BLaER1 treated with 17β-estradiol and CSF1 and Interleukin-3, amounts not matched to agents 10 nM and 100 nM (cell line): ENCODE results near the gene PLSCR2.

Source experiments
- H3K27ac ChIP-seq, 11 experiments: shearing (Covaris generic); formaldehyde crosslinking; 2 replicates each; pipeline ENCODE4 v1.8.1; 2022
- H3K27me3 ChIP-seq, 11 experiments: shearing (Covaris generic); formaldehyde crosslinking; 2 replicates each; pipeline ENCODE4 v1.8.1; 2022
- H3K36me3 ChIP-seq, 11 experiments: shearing (Covaris generic); formaldehyde crosslinking; 2 replicates each; pipeline ENCODE4 v1.8.1; 2022
- H3K4me1 ChIP-seq, 10 experiments: shearing (Covaris generic); formaldehyde crosslinking; 2 replicates each; pipeline ENCODE4 v1.8.1; 2022
- H3K4me2 ChIP-seq, 11 experiments: shearing (Covaris generic); formaldehyde crosslinking; 2 replicates each; pipeline ENCODE4 v1.8.1; 2022
- H3K4me3 ChIP-seq, 10 experiments: shearing (Covaris generic); formaldehyde crosslinking; 2 replicates each; pipeline ENCODE4 v1.8.1; 2022
- H3K9ac ChIP-seq, 11 experiments: shearing (Covaris generic); formaldehyde crosslinking; 2 replicates each; pipeline ENCODE4 v1.8.1; 2022
- H3K9me3 ChIP-seq, 11 experiments: shearing (Covaris generic); formaldehyde crosslinking; replicated peaks in 1 of 11; 2 replicates each; pipeline ENCODE4 v1.8.1; 2022
- H4K20me1 ChIP-seq, 11 experiments: shearing (Covaris generic); formaldehyde crosslinking; 2 replicates each; pipeline ENCODE4 v1.8.1; 2022
- Cebpa-rat ChIP-seq, 11 experiments: shearing (Covaris generic); IDR thresholded peaks; 2 replicates each; pipeline ENCODE4 v1.8.1; 2022

The PLSCR2 gene, protein sequence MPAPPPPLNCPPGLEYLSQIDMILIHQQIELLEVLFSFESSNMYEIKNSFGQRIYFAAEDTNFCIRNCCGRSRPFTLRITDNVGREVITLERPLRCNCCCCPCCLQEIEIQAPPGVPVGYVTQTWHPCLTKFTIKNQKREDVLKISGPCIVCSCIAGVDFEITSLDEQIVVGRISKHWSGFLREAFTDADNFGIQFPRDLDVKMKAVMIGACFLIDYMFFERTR

DNA sequence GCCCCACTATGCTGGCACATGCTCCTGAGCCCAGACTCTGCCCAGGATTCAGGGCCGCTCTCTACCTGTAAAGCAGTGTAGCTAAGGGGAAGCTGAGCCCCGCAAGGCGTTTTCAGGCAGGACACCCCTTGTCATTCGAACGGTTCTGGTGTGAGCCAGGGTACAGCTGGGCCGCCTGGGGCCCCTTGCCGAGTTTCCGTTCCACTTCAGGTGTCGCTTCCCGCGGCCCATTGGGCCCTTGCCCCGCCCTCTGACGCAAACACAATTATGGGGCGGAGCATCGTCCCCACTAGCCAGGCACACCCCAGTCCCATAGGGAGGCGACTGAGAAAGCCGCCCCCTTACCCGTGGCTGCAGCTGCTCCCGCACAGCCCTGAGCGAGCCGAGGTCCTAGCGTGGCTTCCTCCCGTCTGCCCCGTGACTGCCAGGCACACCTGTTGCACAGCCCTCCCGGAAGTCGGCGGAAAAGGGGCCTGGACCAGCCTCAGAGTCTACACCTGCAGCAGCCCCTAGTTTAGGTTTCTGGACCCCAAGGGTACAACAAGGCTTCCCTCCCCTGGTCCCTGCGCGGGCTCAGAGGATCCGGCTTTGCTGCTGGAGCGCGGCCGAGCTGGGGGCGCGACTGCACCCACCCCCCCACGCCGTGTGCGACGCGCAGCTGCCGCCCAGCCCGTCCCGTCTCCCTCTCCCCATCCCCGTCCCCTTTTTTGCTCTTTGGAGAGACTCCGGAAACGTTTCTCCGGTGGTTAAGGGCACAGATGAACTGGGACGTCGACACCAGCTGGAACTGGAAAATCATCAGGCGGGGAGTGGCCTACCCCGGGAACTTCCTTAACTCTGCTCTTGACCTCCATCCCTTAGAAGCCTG lies at the start of gene PLSCR2:
TSS of gene PLSCR2 (minus strand) at position 412 of the 868 bp plus-strand sequence. CDS start 9,657 bp downstream, outside the sequence.
- no peaks in the 10 kb centered on the region for H3K27me3 ChIP-seq
- peak within 1 kb of the TSS; percentile 74 to 97 (median 89) for H3K4me2 ChIP-seq
- no peaks in the 10 kb centered on the region for H3K9me3 ChIP-seq
- no peak for TF ChIP-seq Cebpa-rat (IDR thresholded peaks at IDR 0.05)
- H3K36me3 ChIP-seq = no peaks in the 10 kb centered on the region
- peaks cover 13 to 23% (median 15%) of the 10 kb centered on the region in 10 experiments; a peak in 19 of 20 replicates for H3K4me1 ChIP-seq
- H4K20me1 ChIP-seq = no peaks in the 10 kb centered on the region
- H3K27ac ChIP-seq = peak within 1 kb of the TSS; percentile 59 to 77 (median 66)
- peak within 1 kb of the TSS; percentile 52 to 75 (median 63) for H3K4me3 ChIP-seq
- H3K9ac ChIP-seq = peak within 1 kb of the TSS; percentile 55 to 81 (median 66)

DNA sequence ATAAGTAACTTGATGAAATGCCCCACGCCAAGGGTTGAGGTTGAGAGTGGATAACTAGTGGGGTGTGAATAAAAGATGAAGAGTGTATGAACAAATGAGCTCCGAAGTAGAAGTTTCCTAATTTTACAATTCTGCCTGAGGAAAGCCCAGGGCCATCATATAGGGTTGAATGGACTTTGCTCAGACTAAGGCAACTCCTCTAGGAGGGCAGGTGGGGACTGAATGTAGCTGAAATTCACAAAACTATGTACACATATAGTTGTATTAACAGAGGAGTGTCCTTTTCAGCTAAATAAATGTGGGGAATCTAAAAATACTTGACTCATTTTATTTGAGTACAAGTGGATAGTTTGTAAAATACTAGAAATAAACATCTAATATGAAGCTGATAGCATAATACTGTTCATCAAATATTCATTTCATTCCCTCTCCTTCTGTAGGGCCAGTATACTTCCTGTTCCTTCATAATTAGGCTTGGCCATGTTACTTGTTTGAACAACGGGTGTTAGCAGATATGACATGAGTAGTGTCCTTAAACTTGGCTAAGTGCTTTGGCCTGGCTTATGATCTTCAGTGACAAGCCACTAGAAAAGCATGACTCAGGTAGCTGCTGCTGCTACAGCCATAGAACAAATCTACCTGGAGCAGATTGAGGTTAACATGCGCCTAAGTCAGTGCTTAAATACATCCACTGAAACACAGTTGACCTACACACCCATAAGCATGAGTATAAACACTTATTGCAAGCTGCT lies 48.5 kb upstream of the PLSCR2 start:
- peaks cover 0 to 77% (median 0%) of the 10 kb centered on the region in 11 experiments; a peak in 5 of 22 replicates for H4K20me1 ChIP-seq
- no peak overlapping the region for H3K9ac ChIP-seq
- peaks cover 8 to 96% (median 64%) of the 10 kb centered on the region in 11 experiments; a peak in 19 of 22 replicates for H3K36me3 ChIP-seq
- TF ChIP-seq Cebpa-rat (IDR thresholded peaks at IDR 0.05) = no peak
- peaks cover 0 to 34% (median 0%) of the 10 kb centered on the region in 10 experiments; a peak in 4 of 20 replicates for H3K4me1 ChIP-seq
- peaks cover 0 to 10% (median 6%) of the 10 kb centered on the region in 11 experiments; a peak in 9 of 22 replicates for H3K9me3 ChIP-seq
- H3K27me3 ChIP-seq = no peaks in the 10 kb centered on the region
- H3K4me2 ChIP-seq = no peak overlapping the region
- no peak overlapping the region for H3K4me3 ChIP-seq
- no peak overlapping the region for H3K27ac ChIP-seq

GRCh38 chr3:146513386-146514051 lies 44.2 kb upstream of the PLSCR2 start:
- Histone ChIP-seq H3K36me3 (peaks cover 8 to 73% (median 48%) of the 10 kb centered on the region in 11 experiments; a peak in 19 of 22 replicates), H3K4me2 (peak overlapping the region in 1 of 11 experiments; percentile 26; a peak in 2 of 22 replicates)

GRCh38 chr3:146511402-146512134 lies 42.2 kb upstream of the PLSCR2 start:
- no peaks in the 10 kb centered on the region for H3K27me3 ChIP-seq
- no peak for TF ChIP-seq Cebpa-rat (IDR thresholded peaks at IDR 0.05)

More at GRCh38 chr3:146513386-146514051, 44.2 kb upstream of the PLSCR2 start:
- no peak overlapping the region for H3K9ac ChIP-seq
- no peaks in the 10 kb centered on the region for H3K27me3 ChIP-seq
- H3K9me3 ChIP-seq = peaks cover 0 to 10% (median 6%) of the 10 kb centered on the region in 11 experiments; a peak in 9 of 22 replicates
- TF ChIP-seq Cebpa-rat (IDR thresholded peaks at IDR 0.05) = no peak
- H3K27ac ChIP-seq = no peak overlapping the region; a peak in 1 of 22 replicates
- H4K20me1 ChIP-seq = peaks cover 0 to 34% (median 0%) of the 10 kb centered on the region in 11 experiments; a peak in 3 of 22 replicates
- peaks cover 0 to 76% (median 0%) of the 10 kb centered on the region in 10 experiments; a peak in 6 of 20 replicates for H3K4me1 ChIP-seq
- H3K4me3 ChIP-seq = no peak overlapping the region

DNA sequence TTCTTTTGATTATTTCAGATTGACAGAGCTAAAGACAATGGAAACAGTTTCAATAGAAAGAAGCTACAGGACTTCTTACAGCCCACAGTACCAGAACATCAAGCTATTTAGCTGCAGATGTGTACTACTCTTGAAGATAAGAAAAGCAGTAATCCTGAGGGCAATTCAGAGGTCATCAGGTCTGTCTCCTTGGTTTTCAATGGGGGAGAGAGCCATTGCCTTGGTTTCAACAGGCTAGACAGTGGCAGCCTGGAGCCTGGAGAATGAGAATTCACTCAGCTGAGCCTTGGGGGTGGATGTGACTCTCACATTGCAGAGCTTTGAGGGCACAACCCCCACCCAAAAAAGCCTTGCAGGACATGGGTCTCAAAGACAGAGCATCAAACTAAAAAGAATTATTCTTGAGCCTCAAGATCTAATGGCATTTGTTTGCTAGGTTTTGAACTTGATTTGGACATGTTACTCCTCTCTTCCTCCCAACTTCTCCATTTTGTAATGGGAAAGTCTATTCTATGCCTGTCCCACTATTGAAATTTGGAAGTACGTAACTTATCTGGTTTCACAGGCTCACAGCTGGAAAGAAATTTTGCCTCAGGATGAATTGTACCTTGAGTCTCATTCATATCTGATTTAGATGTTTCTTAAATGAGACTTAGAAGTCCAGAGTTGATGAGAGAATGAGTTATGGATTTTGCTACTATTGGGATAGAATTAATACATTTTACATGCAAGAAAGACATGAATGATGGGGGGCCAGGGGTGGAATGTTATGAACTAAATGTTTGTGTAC lies 38.2 kb upstream of the PLSCR2 start:
- Histone ChIP-seq H3K4me3 (peak overlapping the region in 1 of 10 experiments; percentile 30; a peak in 1 of 20 replicates), H4K20me1 (0 out of 22 replicates have a peak, but pooled peaks cover 0 to 1% (median 0%) of the 10 kb centered on the region in 11 experiments), H3K9me3 (peaks cover 0 to 24% (median 0%) of the 10 kb centered on the region in 11 experiments; a peak in 4 of 22 replicates), H3K4me1 (peaks cover 9 to 98% (median 39%) of the 10 kb centered on the region in 10 experiments; a peak in 19 of 20 replicates), H3K27ac (peak overlapping the region; percentile 68 to 89 (median 82)), H3K27me3 (no peaks in the 10 kb centered on the region), H3K4me2 (peak overlapping the region; percentile 16 to 86 (median 64); a peak in 19 of 22 replicates), H3K9ac (peak overlapping the region in 9 of 11 experiments; percentile 32 to 63 (median 57); a peak in 13 of 22 replicates), H3K36me3 (peaks cover 0 to 22% (median 5%) of the 10 kb centered on the region in 11 experiments; a peak in 11 of 22 replicates)
- TF ChIP-seq Cebpa-rat (IDR thresholded peaks at IDR 0.05) = no peak

More at GRCh38 chr3:146511402-146512134, 42.2 kb upstream of the PLSCR2 start:
- H4K20me1 ChIP-seq = peaks cover 0 to 17% (median 0%) of the 10 kb centered on the region in 11 experiments; a peak in 2 of 22 replicates
- H3K4me3 ChIP-seq = no peak overlapping the region
- H3K4me1 ChIP-seq = peaks cover 7 to 82% (median 16%) of the 10 kb centered on the region in 10 experiments; a peak in 19 of 20 replicates
- peak overlapping the region in 2 of 11 experiments; percentile 1 to 21; a peak in 2 of 22 replicates for H3K27ac ChIP-seq
- H3K4me2 ChIP-seq = 0 out of 22 replicates have a peak overlapping the region, but pooled peaks of 1 of the 11 experiments have one; percentile 7
- H3K9me3 ChIP-seq = peaks cover 0 to 20% (median 7%) of the 10 kb centered on the region in 11 experiments; a peak in 9 of 22 replicates
- no peak overlapping the region for H3K9ac ChIP-seq
- H3K36me3 ChIP-seq = peaks cover 6 to 54% (median 41%) of the 10 kb centered on the region in 11 experiments; a peak in 19 of 22 replicates

- peak overlapping the region in 9 of 11 experiments; percentile 72 to 89 (median 84); a peak in 15 of 22 replicates for H3K27ac ChIP-seq
Observed at GRCh38 chr3:146505516-146505915, 36.2 kb upstream of the PLSCR2 start.

More at GRCh38 chr3:146505516-146505915, 36.2 kb upstream of the PLSCR2 start:
- H3K9me3 ChIP-seq = peaks cover 0 to 24% (median 0%) of the 10 kb centered on the region in 11 experiments; a peak in 4 of 22 replicates
- no peak for TF ChIP-seq Cebpa-rat (IDR thresholded peaks at IDR 0.05)
- no peak overlapping the region for H3K9ac ChIP-seq
- H3K36me3 ChIP-seq = peaks cover 0 to 6% (median 0%) of the 10 kb centered on the region in 11 experiments; a peak in 3 of 22 replicates
- no peak overlapping the region for H3K4me3 ChIP-seq
- no peaks in the 10 kb centered on the region for H3K27me3 ChIP-seq
- peak overlapping the region in 4 of 11 experiments; percentile 33 to 86 (median 60); a peak in 5 of 22 replicates for H3K4me2 ChIP-seq
- H4K20me1 ChIP-seq = no peaks in the 10 kb centered on the region
- peaks cover 9 to 89% (median 39%) of the 10 kb centered on the region in 10 experiments; a peak in 19 of 20 replicates for H3K4me1 ChIP-seq
